Sigmoid colon (tissue), 7 donors: ENCODE data around the gene HS6ST2. TPM values are rescaled to one million over a fixed set of nuclear protein-coding genes. Genes with fewer than 3 reads are reported as not detected.

Experiments
- DNase-seq: peaks from one replicate; pipeline ENCODE4 v3.0.0-alpha.2; 2019
- H3K27ac ChIP-seq, 4 donors: fragments of 200-600 bp; sonication (generic); one replicate each; pipeline ENCODE4 v1.5.1; 2016 to 2019; ENCODE audit warnings: mild to moderate bottlenecking in 1 of 4
- H3K27me3 ChIP-seq, 3 donors: fragments of 200-600 bp; sonication (generic); one replicate each; pipeline ENCODE4 v1.5.1; 2019; ENCODE audit warnings: mild to moderate bottlenecking in 1 of 3
- H3K36me3 ChIP-seq, 4 donors: fragments of 200-600 bp; sonication (generic); one replicate each; pipeline ENCODE4 v1.5.1; 2016 to 2019
- H3K4me1 ChIP-seq, 4 donors: fragments of 200-600 bp; sonication (generic); one replicate each; pipeline ENCODE4 v1.5.1; 2017 to 2019
- H3K4me3 ChIP-seq, 4 donors: fragments of 200-600 bp; sonication (generic); one replicate each; pipeline ENCODE4 v1.5.1; 2017 to 2019; ENCODE audit warnings: mild to moderate bottlenecking in 2 of 4, moderate library complexity in 1 of 4
- H3K9me3 ChIP-seq, 4 donors: fragments of 200-600 bp in 3 of 4; sonication (generic) in 3 of 4; one replicate each; pipeline versions ENCODE4 v1.5.1 to v1.6.1; 2013 to 2019
- EP300 ChIP-seq, 4 donors: sonication (generic); formaldehyde crosslinking; IDR thresholded peaks; one replicate each; pipeline ENCODE4 v1.6.1; 2017; ENCODE audit warnings: antibody characterized with exemption in 4 of 4
- POLR2A ChIP-seq, 2 donors: fragments of 450-650 bp; IDR thresholded peaks; one replicate each; pipeline ENCODE4 v1.6.1; 2016; ENCODE audit warnings: antibody characterized with exemption in 2 of 2, mild to moderate bottlenecking in 2 of 2, moderate library complexity in 2 of 2
- POLR2AphosphoS5 ChIP-seq, 4 donors: sonication (generic); formaldehyde crosslinking; IDR thresholded peaks; one replicate each; pipeline ENCODE4 v1.6.1; 2017; ENCODE audit warnings: antibody characterized with exemption in 4 of 4
- WGBS, 2 donors: extraction: QIAGEN DNeasy Blood & Tissue Kit; methylation state at CpG; one replicate each; pipeline ENCODE4 v1.1.7; 2013; 5-methylcytosine and 5-hydroxymethylcytosine counted together
- intact Hi-C: fragments of 100-400 bp; cut with DNase I; formaldehyde crosslinking; loops from one replicate; pipeline ENCODE4 v1.15.1; 2023
- polyA plus RNA-seq, 3 donors: library from polyadenylated mRNA; stranded (reverse); fragments of 200-250 nt; gene quantifications; one replicate each; pipeline ENCODE4 v1.2.3, GENCODE V29; 2013
- total RNA-seq, 4 donors: library from RNA; depleted of rRNA; stranded (reverse); fragments of >200 nt; gene quantifications; one replicate each; pipeline ENCODE4 v1.1.0, GENCODE V29; 2016
- TF ChIP-seq, protein P1 (sequence below), 4 experiments: fragments of 450-650 bp in 3 of 4; fragments of 200-600 bp in 1 of 4; IDR thresholded peaks; one replicate each; pipeline ENCODE4 v1.5.1; 2016 to 2019; ENCODE audit warnings: antibody characterized with exemption in 4 of 4, mild to moderate bottlenecking in 3 of 4, moderate library complexity in 2 of 4
- donor health status: healthy with polysubstance abuse.
- donor health status: Bipolar disorder and iron deficiency.
- donor health status: healthy.

HS6ST2 gene
- total and polyA plus RNA-seq, 7 donors: under 0.01 to 0.82 (median 0.27) TPM; not detected in 1

DNA sequence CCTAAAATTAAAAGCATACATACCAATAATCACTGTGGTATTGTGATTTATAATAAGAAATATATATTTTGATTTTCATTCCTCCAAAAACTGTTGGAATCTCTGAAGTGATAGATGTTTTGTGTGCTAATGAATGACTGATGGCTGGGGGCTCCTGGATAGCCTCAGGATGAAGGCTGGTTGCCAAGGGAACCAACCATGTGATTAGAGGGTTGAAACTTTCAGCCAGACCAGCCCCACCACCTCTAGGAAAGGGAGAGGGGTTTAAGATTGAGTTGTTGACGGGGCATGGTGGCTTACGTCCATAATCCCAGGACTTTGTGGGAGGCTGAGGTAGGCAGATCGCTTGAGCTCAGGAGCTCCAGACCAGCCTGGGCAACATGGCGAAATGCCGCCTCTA lies 34.0 kb downstream of the HS6ST2 start:
- H3K4me1 ChIP-seq: no peaks in the 10 kb centered on the region
- DNase-seq: no peak
- H3K4me3 ChIP-seq: no peak overlapping the region
- 91 to 94% methylated on average over 5 of the region's 5 CpGs for WGBS, 2 donors
- no peak overlapping the region for H3K27ac ChIP-seq
- no peaks in the 10 kb centered on the region for H3K36me3 ChIP-seq
- TF ChIP-seq EP300 (IDR thresholded peaks at IDR 0.05): no peak
- TF ChIP-seq, protein P1, sequence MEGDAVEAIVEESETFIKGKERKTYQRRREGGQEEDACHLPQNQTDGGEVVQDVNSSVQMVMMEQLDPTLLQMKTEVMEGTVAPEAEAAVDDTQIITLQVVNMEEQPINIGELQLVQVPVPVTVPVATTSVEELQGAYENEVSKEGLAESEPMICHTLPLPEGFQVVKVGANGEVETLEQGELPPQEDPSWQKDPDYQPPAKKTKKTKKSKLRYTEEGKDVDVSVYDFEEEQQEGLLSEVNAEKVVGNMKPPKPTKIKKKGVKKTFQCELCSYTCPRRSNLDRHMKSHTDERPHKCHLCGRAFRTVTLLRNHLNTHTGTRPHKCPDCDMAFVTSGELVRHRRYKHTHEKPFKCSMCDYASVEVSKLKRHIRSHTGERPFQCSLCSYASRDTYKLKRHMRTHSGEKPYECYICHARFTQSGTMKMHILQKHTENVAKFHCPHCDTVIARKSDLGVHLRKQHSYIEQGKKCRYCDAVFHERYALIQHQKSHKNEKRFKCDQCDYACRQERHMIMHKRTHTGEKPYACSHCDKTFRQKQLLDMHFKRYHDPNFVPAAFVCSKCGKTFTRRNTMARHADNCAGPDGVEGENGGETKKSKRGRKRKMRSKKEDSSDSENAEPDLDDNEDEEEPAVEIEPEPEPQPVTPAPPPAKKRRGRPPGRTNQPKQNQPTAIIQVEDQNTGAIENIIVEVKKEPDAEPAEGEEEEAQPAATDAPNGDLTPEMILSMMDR (IDR thresholded peaks at IDR 0.05): no peak
- TF ChIP-seq POLR2AphosphoS5 (IDR thresholded peaks at IDR 0.05): no peak
- no peak for TF ChIP-seq POLR2A (IDR thresholded peaks at IDR 0.05)
- H3K27me3 ChIP-seq: no peaks in the 10 kb centered on the region
- H3K9me3 ChIP-seq: no peaks in the 10 kb centered on the region
- intact Hi-C loops: no loop called here

- Histone ChIP-seq H3K36me3 (no peaks in the 10 kb centered on the region), H3K4me3 (no peak overlapping the region), H3K27ac (no peak overlapping the region), H3K27me3 (no peaks in the 10 kb centered on the region), H3K4me1 (no peaks in the 10 kb centered on the region), H3K9me3 (no peaks in the 10 kb centered on the region)
- no peak for DNase-seq
- intact Hi-C loops: no loop called here
- TF ChIP-seq POLR2A (IDR thresholded peaks at IDR 0.05) (no peak), POLR2AphosphoS5 (IDR thresholded peaks at IDR 0.05) (no peak), EP300 (IDR thresholded peaks at IDR 0.05) (no peak)
- TF ChIP-seq, protein P1 (IDR thresholded peaks at IDR 0.05): no peak
Observed at GRCh38 chrX:132918523-132918922, 39.9 kb downstream of the HS6ST2 start.

DNA sequence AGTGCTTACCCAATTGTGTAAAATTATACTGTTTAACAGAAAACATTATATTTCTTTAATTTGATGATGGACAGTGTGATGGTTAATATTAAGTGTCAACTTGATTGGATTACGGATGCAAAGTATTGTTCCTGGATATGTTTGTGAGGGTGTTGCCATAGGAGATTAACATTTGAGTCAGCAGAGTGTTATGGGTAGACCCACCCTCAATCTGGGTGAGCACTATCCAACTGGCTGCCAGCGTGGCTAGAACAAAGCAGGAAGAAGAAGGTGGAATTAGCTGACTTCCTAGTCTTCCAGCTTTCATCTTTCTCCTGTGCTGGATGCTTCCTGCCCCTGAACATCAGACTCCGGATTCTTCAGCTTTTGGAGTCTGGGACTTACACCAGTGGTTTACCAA lies 42.1 kb downstream of the HS6ST2 start:
- WGBS, 2 donors: 88 to 92% methylated on average over 3 of the region's 3 CpGs
- DNase-seq: no peak
- no peaks in the 10 kb centered on the region for H3K27me3 ChIP-seq

DNA sequence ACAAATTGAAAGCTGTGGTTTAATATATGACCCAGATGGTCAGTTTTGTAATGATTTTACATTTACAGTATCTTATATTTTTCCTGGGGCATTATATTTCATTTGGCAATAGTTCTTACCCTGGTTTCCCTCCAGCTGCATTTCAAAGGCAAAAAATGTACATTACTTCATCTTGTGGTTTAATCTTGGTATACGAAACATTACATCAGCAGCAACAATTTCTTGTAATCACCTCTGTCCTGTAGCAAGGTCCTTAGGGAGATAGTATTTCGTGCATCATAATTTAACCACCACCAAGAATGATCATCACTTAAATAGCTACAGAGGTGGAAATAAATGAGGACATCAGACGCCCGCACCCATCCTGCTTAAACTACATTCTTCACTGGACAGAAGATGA lies 48.8 kb downstream of the HS6ST2 start:
- no peaks in the 10 kb centered on the region for H3K27me3 ChIP-seq
- WGBS, 2 donors: 87 to 94% methylated on average over 4 of the region's 4 CpGs
- H3K4me3 ChIP-seq: no peak overlapping the region
- H3K36me3 ChIP-seq: no peaks in the 10 kb centered on the region
- no peaks in the 10 kb centered on the region for H3K4me1 ChIP-seq
- intact Hi-C loops: no loop called here
- H3K9me3 ChIP-seq: no peaks in the 10 kb centered on the region
- TF ChIP-seq EP300 (IDR thresholded peaks at IDR 0.05): no peak
- TF ChIP-seq POLR2A (IDR thresholded peaks at IDR 0.05): no peak
- TF ChIP-seq, protein P1 (IDR thresholded peaks at IDR 0.05): no peak
- no peak for TF ChIP-seq POLR2AphosphoS5 (IDR thresholded peaks at IDR 0.05)
- H3K27ac ChIP-seq: no peak overlapping the region
- no peak for DNase-seq

More for the DNA sequence above, 42.1 kb downstream of the HS6ST2 start:
- Histone ChIP-seq H3K4me1 (no peaks in the 10 kb centered on the region), H3K9me3 (no peaks in the 10 kb centered on the region), H3K36me3 (no peaks in the 10 kb centered on the region), H3K27ac (no peak overlapping the region), H3K4me3 (no peak overlapping the region)
- intact Hi-C loops: no loop called here
- TF ChIP-seq POLR2A (IDR thresholded peaks at IDR 0.05) (no peak), EP300 (IDR thresholded peaks at IDR 0.05) (no peak), POLR2AphosphoS5 (IDR thresholded peaks at IDR 0.05) (no peak)
- TF ChIP-seq, protein P1 (IDR thresholded peaks at IDR 0.05): no peak

GRCh38 chrX:132908891-132909290 lies 49.5 kb downstream of the HS6ST2 start:
- Histone ChIP-seq H3K27me3 (no peaks in the 10 kb centered on the region), H3K4me3 (no peak overlapping the region), H3K4me1 (no peaks in the 10 kb centered on the region), H3K9me3 (no peaks in the 10 kb centered on the region), H3K36me3 (no peaks in the 10 kb centered on the region), H3K27ac (no peak overlapping the region)
- no peak for DNase-seq
- intact Hi-C loops: no loop called here
- no peak for TF ChIP-seq EP300 (IDR thresholded peaks at IDR 0.05)
- TF ChIP-seq POLR2AphosphoS5 (IDR thresholded peaks at IDR 0.05): no peak
- TF ChIP-seq, protein P1 (IDR thresholded peaks at IDR 0.05): no peak
- no peak for TF ChIP-seq POLR2A (IDR thresholded peaks at IDR 0.05)
